ENCODE measurements around the gene MRPL52. TPM values are rescaled to one million over a fixed set of nuclear protein-coding genes. Genes with fewer than 3 reads are reported as not detected.

The MRPL52 gene
- polyA plus RNA-seq, 3 donors: 32.3 to 164 (median 130) TPM

GRCh38 chr14:22830443-22831010, 840 bp downstream of the MRPL52 start:
- H3K9me3 ChIP-seq (replicated peaks in 1 of 2; ENCODE audit: control insufficient read depth in 1 of 2, insufficient read depth in 1 of 2, low read length in 2 of 2): no peaks in the 10 kb centered on the region
- peaks cover 2 to 6% (median 3%) of the 10 kb centered on the region in 3 donors for H3K27me3 Mint-ChIP-seq (ENCODE audit: low read depth in 3 of 3)
- H3K36me3 Mint-ChIP-seq: peaks cover 32 to 34% of the 10 kb centered on the region in 2 donors
- peak overlapping the region; percentile 90 to 96 for H3K4me3 Mint-ChIP-seq
- no peaks in the 10 kb centered on the region for H4K20me1 ChIP-seq (ENCODE audit: insufficient read depth, low read length)
- peaks cover 16% of the 10 kb centered on the region for H3K4me1 Mint-ChIP-seq
- peaks cover 17 to 22% of the 10 kb centered on the region in 2 donors for H3K36me3 ChIP-seq (replicated peaks in 1 of 2; ENCODE audit: control insufficient read depth in 1 of 2, insufficient read depth in 2 of 2, low read length in 2 of 2)
- no peak for TF ChIP-seq CTCF (IDR thresholded peaks at IDR 0.05)
- intact Hi-C loops (cut with micrococcal nuclease): no loop called here
- H3K4me1 ChIP-seq (ENCODE audit: control insufficient read depth in 1 of 2, insufficient read depth in 2 of 2, low read length in 2 of 2): peaks cover 15 to 22% of the 10 kb centered on the region in 2 donors
- peak overlapping the region; percentile 97 for H2AFZ ChIP-seq (ENCODE audit: insufficient read depth, low read depth, low read length, poor library complexity, severe bottlenecking)
- WGBS (ENCODE audit: insufficient coverage): no CpG with 5 or more reads among the region's 3 CpGs
- peak overlapping the region; percentile 65 to 93 (median 77) for H3K4me3 ChIP-seq (replicated peaks in 1 of 3; ENCODE audit: low read depth in 2 of 3, low read length in 3 of 3)
- H3K27ac ChIP-seq (ENCODE audit: low read depth in 1 of 2, low read length in 2 of 2): peak overlapping the region in 1 of 2 donors; percentile 85
- peak overlapping the region; percentile 97 for H3K4me2 ChIP-seq (replicated peaks; ENCODE audit: extremely low read depth, low read length, poor library complexity, severe bottlenecking)
- H3K27ac Mint-ChIP-seq: peak overlapping the region in 6 of 7 donors; percentile 60 to 96 (median 94)
- no peak for DNase-seq
- H3K9ac ChIP-seq (ENCODE audit: insufficient read depth, low read length, poor library complexity, severe bottlenecking): peak overlapping the region; percentile 82
- peaks cover 12% of the 10 kb centered on the region for H3K79me2 ChIP-seq (ENCODE audit: insufficient read depth, low read length)
- H3K27me3 ChIP-seq (ENCODE audit: control insufficient read depth in 2 of 2, insufficient read depth in 2 of 2, low read length in 2 of 2): no peaks in the 10 kb centered on the region
- H3K9me3 Mint-ChIP-seq: peaks cover 0 to 7% (median 0%) of the 10 kb centered on the region in 7 donors

DNA sequence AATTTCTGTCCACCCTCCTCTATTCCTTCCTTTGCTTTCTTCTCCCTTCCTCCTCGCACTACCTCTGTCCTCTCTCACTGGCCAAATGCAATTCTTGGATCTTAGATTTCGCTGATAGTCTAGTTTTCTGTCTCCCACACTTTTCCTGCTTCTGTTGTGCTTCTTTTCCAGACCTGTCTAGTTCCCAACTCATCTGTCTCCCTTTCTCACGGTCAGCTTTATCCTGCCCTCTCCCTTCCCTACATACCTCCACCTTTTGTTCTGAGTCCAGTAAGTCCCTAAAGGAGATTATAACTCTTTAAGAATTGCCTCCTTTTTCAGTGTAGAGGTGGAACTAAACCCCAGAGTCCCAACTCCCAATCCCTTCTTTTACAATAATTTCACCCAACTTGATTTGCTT, 5.8 kb downstream of the MRPL52 start:
- Histone ChIP-seq H4K20me1 (ENCODE audit: insufficient read depth, low read length) (no peaks in the 10 kb centered on the region), H3K79me2 (ENCODE audit: insufficient read depth, low read length) (peaks cover 3% of the 10 kb centered on the region), H3K27me3 (ENCODE audit: control insufficient read depth in 2 of 2, insufficient read depth in 2 of 2, low read length in 2 of 2) (peaks cover 0 to 21% of the 10 kb centered on the region in 2 donors), H3K4me2 (replicated peaks; ENCODE audit: extremely low read depth, low read length, poor library complexity, severe bottlenecking) (no peak overlapping the region), H2AFZ (ENCODE audit: insufficient read depth, low read depth, low read length, poor library complexity, severe bottlenecking) (no peak overlapping the region), H3K36me3 (replicated peaks in 1 of 2; ENCODE audit: control insufficient read depth in 1 of 2, insufficient read depth in 2 of 2, low read length in 2 of 2) (peaks cover 17 to 22% of the 10 kb centered on the region in 2 donors), H3K4me1 (ENCODE audit: control insufficient read depth in 1 of 2, insufficient read depth in 2 of 2, low read length in 2 of 2) (peaks cover 33 to 52% of the 10 kb centered on the region in 2 donors), H3K9ac (ENCODE audit: insufficient read depth, low read length, poor library complexity, severe bottlenecking) (no peak overlapping the region), H3K9me3 (replicated peaks in 1 of 2; ENCODE audit: control insufficient read depth in 1 of 2, insufficient read depth in 1 of 2, low read length in 2 of 2) (no peaks in the 10 kb centered on the region), H3K4me3 (replicated peaks in 1 of 3; ENCODE audit: low read depth in 2 of 3, low read length in 3 of 3) (no peak overlapping the region), H3K27ac (ENCODE audit: low read depth in 1 of 2, low read length in 2 of 2) (no peak overlapping the region)
- Mint-ChIP-seq H3K4me1 (peaks cover 37% of the 10 kb centered on the region), H3K4me3 (peak overlapping the region in 1 of 2 donors; percentile 50), H3K27ac (no peak overlapping the region), H3K36me3 (peaks cover 36 to 38% of the 10 kb centered on the region in 2 donors), H3K9me3 (peaks cover 2 to 8% (median 5%) of the 10 kb centered on the region in 7 donors), H3K27me3 (ENCODE audit: low read depth in 3 of 3) (peaks cover 23 to 27% (median 23%) of the 10 kb centered on the region in 3 donors)
- no peak for DNase-seq
- 95% methylated on average over 2 of the region's 3 CpGs for WGBS (ENCODE audit: insufficient coverage)
- TF ChIP-seq CTCF (IDR thresholded peaks at IDR 0.05): no peak
- intact Hi-C loops (cut with micrococcal nuclease): no loop called here

All from CD14-positive monocyte (primary cell).